GM12865 (cell line): ENCODE measurements around the gene PTGDS.

Experiments
- DNase-seq: peaks from one replicate; pipeline ENCODE4 v3.0.0; 2010; ENCODE audit warnings: low read depth
- H3K4me3 ChIP-seq: 2 replicates; pipeline ENCODE4 v1.5.1; 2011; ENCODE audit warnings: mild to moderate bottlenecking, low read depth, low read length, control low read depth
- TF ChIP-seq, protein P1 (sequence below): IDR thresholded peaks from 2 replicates; pipeline ENCODE4 v1.5.1; 2011; ENCODE audit warnings: low read length, control low read depth, low read depth, inconsistent platforms; ENCODE audit not compliant: insufficient read depth; ENCODE audit errors: missing control alignments

Gene PTGDS

DNA sequence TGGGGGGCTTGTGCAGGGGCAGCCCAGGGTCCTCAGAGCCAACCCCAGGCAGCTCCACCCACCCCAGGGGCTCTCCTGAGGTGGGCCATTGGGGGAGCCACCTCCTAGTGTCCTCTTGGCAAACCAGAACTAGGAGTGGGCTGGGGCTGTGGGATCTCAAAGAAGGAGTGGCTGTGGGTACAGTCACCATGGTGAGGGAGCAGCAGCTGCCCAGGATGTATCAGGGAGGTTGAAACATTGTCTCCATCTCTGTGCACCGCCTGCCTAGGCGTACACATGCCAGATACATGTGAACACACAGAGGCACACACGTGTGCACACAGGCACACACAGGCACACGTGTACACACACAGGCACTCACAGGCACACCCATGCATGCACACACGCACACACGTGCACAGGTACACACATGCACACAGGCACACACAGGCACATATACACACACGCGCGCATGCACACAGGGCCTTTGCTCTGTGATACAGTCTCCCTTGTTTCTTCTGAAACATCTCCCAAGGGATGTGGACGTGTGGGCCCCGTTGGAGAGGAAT, 14.5 kb upstream of the PTGDS start:
- no peak overlapping the region for H3K4me3 ChIP-seq
- TF ChIP-seq, protein P1, sequence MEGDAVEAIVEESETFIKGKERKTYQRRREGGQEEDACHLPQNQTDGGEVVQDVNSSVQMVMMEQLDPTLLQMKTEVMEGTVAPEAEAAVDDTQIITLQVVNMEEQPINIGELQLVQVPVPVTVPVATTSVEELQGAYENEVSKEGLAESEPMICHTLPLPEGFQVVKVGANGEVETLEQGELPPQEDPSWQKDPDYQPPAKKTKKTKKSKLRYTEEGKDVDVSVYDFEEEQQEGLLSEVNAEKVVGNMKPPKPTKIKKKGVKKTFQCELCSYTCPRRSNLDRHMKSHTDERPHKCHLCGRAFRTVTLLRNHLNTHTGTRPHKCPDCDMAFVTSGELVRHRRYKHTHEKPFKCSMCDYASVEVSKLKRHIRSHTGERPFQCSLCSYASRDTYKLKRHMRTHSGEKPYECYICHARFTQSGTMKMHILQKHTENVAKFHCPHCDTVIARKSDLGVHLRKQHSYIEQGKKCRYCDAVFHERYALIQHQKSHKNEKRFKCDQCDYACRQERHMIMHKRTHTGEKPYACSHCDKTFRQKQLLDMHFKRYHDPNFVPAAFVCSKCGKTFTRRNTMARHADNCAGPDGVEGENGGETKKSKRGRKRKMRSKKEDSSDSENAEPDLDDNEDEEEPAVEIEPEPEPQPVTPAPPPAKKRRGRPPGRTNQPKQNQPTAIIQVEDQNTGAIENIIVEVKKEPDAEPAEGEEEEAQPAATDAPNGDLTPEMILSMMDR: no peak
- DNase-seq: no peak

DNA sequence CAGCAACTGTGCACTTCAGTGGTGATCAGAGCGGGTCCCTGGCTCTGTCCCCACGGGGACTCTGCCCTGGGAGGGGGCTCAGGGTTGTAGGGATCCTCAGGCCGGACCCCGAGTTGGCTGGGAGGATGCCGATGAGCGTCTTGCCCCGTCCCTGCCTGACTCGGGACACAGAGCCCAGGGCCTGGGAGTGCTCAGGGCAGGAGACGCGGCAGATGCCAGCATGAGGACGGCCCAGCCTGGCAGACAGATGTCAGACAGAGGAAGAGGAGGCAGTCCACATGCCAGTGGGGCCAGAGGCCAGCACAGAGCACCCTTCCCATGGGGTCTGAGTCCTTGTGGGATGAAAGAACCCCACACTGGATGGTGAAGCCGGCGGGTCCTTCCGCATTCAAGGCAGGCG, 14.0 kb upstream of the PTGDS start:
- H3K4me3 ChIP-seq: no peak overlapping the region
- no peak for DNase-seq
- TF ChIP-seq, protein P1: no peak

DNA sequence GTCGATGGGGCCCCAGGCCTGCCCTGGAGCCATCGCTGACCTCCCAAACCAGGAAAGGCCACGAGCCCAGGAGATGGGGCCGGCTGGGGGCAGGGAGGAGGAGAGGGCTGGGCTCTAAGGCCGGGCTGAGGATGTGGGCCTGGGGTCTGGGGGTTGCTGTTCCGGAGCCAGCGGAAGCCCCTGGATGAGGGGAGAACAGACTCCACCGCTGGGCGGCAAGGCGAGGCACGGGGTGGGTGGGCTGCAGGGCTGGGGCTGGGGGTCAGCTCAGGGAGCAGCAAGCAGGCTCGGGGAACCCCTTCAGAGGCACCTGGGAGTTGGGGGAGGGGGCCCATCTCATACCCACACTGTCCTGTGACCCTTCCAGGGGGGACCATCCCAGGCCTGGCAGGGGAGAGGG, 13.6 kb upstream of the PTGDS start:
- TF ChIP-seq, protein P1: no peak
- no peak for DNase-seq
- no peak overlapping the region for H3K4me3 ChIP-seq

DNA sequence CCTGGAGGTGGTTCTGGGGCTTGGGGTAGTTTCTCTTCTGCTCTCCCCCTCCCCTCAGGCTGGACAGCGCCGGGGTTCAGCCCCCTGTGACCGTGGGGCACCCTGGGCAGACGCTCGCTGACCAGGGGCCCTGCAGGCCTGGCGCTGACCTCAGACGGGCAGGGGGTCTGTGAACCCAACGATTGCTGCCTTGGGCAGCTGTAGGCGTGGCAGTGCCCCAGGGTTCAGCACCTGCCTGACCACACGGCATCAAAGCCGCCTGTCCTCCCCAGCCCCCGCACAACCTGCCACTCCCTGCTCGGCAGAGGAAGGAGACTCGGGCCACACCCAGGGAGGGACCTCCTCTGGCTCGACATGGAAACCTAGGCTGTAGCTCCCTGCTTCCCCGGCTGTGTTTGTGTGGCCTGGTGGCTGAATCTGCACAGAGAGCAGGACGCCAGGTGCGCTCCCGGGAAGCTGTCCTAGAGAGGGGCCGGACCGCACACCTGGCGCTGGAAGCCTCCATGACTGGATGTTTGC, 13.1 kb upstream of the PTGDS start:
- TF ChIP-seq, protein P1: no peak
- no peak for DNase-seq
- H3K4me3 ChIP-seq: no peak overlapping the region

DNA sequence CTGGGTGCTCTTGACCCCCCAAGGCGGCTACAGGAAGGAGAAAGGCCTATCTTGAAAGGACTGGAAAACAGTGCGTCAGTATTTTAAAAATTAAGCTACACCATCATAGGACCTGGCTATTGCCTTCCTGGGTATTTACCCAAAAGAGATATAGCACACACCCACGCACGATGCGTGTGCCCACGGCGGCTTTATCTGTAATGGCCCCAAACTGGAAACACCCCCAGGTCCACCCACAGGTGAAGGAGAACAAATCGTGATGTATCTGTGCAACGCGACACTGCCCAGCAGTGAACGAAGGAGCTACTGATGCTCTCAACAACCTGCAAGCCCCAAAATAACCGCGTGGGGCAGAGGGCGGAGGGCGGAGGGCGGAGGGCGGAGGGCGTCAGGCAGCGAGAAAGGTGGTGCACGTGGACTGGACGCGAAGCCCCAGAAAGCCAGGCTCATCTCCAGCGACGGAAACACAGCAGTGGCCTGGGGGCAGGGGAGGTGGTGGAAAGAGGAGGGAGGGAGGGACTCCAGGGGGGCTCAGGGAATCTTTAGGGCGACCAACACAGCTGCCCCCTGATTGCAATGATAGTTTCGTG, 12.4 kb upstream of the PTGDS start:
- DNase-seq: no peak
- TF ChIP-seq, protein P1: no peak
- no peak overlapping the region for H3K4me3 ChIP-seq

DNA sequence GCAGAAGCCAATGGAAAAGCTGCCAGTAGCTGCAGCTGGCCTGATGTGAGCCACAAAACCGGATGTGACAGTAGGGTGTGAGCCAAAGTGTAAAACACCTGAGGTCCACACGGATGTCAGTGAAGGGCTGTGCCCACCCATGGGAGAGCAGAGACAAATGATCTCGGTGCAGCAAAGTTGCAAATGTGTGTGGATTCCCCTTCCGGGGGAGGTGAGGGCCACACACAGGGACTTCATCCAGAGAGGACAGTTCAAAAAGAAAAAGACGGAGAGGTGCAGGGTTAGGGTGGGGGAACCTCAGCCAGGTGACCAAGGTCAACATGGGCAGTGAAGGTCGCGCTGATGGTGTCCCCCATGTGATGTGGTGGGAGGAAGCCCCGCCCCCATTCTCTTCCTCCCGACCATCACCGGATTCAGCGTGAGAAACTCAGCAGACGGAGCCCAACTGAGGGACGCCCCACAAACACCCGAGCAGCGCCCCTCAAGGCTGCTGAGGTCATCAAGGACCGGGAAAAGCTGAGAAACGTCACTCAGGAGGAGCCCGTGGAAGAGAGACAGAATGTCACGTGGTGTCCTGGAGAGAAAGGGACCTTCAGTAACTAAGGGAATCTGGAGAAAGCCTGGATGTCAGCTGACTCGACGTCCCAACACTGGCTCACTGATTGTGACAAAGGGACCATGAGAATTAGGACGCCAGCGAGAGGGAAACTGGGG, 11.4 kb upstream of the PTGDS start:
- peak; percentile 58 for DNase-seq
- TF ChIP-seq, protein P1: no peak
- no peak overlapping the region for H3K4me3 ChIP-seq
